ENCODE results near the gene CFL1.
A peak's percentile ranks its signal among the peaks of the same experiment; 100 is the strongest.

Gene CFL1

DNA sequence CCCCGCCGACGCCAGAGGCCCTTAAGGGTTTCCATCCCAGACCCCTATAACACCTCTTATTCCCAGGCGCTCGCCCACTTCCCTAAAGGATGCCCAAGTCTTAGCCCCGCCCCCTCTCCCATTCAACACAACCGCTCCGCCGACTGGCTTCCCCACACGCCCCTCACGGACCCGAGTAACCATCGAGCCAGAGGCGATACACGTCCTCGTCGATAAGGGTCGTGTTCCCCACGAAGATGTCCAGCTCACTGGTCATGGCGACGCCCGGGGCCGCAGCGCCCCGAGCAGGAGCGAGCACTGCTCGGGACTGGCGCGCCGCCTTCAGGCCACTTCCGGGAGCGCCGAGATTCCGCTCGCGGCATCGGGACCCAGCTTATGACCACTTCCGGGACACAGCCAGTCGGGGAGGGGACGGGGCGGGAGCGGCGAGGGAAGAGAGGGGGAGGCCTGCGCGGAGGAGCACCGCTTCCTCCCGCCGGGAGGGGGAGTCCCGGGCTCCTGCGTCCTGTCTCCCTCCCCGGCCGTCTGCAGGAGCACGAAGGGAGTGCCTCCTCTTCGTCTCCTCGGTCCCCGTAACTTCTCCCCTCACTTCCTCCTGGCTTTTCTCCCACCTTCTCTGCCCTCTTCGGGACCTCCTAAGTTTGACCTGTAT, 30.3 kb upstream of the CFL1 start, which contains the start of gene FIBP:
TSS of gene FIBP (minus strand) at position 309 of the 652 bp plus-strand sequence. CDS start at position 256, 53 bp downstream.
- DNase-seq (ENCODE audit: low read depth in 2 of 2) = peak; percentile 94

DNA sequence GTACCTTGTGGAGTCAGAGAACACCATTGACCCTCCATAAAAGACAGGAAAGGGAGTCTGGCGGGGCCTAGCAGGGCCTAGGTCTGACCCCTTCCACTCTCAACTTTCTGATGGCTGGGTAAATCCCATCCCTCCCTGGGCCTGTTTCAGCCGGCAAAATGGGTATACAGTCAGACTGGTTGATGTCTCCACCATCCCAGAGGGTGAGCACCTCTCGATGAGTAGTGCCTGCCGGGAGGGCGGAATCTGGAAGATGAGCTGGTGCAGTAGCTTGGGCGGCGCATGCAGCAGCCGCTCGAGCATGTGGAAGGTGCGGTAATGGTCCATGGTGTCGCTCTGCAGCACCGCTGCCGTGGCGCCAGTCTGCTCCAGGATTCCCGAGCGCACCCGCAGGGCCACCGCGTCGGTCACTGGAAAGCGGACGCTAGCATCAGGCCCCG, 29.8 kb upstream of the CFL1 start:
- no peak for DNase-seq (ENCODE audit: low read depth in 2 of 2)

DNA sequence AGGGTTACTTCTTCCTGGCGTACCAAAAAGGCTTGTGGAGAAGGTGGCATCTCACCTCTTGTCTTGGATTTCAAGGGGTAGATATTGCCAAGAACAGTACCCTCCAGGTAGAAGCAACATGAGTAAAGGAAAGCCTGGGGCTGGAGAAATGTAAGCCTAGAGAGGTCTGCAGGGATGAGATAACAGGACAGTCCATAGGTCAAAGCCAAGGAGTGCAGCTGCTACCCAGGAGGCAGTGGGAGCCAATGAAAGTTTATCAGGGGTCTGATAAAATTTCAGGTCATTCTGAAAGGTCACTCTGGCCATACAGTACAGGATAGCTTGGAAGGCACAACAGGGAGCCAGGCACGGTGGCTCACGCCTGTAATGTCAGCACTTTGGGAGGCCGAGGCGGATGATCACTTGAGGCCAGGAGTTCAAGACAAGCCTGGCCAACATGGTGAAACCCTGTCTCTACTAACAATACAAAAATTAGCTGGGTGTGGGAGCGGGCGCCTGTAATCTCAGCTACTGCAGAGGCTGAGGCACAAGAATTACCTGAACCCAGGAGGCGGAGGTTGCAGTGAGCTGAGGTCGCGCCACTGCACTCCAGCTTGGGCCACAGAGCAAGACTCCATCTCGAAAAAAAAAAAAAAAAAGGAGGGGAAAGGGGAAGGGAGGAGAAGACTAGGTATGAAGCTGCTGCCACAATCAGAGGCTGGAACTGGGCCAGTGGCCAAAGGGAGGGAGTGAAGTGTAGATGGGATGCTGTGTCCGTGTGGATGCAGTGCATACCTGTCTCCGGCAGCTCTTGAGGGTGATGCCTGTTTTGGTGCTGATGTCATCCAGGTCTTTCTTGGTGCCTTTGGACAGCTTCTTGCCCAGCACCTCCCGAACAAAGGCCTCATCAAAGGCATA, 29.1 kb upstream of the CFL1 start:
- no peak for DNase-seq (ENCODE audit: low read depth in 2 of 2)

DNA sequence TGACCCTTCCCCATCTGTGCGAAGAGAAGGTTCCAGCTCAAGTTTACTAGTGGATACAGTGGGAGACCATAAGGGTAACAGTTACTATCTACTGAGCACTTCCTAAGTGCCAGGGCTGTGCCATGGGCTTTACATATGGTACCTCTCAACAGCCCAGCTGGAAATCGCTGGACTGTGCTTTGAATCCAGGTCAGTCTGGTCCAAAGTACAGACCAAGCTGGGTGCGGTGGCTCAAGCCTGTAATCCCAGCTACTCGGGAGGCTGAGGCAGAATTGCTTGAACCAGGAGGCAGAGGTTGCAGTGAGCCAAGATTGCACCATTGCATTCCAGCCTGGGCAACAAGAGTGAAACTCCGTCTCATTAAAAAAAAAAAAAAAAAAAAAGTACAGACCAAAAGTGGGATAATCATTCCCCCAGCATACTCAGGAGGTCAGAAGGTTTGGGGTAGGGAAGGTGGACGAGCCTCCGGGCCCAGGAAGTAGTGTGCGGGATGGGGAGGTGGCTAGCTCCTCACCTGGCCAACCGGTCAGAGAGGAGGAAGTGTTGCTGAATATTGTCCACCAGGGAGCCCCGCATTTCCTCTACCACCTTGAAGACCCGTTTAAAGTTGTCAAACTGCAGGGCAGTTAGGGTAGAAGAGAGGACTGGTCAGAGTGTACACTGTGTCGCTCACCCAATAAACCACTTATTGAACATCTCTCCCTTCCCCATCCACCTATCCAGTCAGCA, 28.0 kb upstream of the CFL1 start:
- no peak for DNase-seq (ENCODE audit: low read depth in 2 of 2)

DNA sequence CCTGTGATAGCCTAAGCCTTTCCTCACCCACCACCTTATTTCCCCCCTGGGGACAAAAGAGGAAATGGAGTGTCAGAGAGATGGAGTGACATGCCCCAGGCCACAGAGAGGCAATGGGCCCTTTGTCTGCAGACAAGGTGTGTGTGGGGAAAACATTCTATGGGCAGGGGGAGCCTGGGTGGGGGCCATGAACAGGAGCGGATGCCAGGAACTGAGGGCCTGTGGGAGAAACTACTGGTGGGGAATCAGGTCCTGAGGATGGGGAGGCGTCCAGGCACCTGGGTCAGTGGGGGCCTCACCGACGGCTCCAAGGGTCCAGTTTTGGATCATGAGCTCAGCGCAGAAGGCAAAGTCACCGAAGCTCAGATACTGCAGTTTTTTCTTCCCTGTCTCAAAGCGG, 27.3 kb upstream of the CFL1 start:
- DNase-seq (ENCODE audit: low read depth in 2 of 2) = no peak

DNA sequence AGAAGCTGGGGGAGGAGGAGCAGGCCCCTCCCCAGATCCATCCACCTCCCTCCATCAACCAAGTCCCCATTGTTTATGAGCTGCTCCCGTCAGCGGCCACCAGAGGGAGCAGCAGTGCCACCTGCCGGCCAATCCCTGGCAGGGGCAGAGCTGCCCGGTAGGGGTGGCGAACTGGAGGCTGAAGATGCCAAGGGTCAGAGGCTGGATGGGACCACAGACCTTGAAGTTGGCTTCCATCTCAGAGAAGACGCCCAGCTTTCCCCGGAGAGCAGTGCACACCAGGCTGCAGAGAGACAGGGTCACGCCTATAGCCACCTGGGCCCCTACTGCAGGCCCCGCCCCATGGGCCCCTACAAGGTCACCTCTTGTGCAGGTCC, 26.7 kb upstream of the CFL1 start:
- DNase-seq (ENCODE audit: low read depth in 2 of 2) = peak in 1 of 2 donors; percentile 71

DNA sequence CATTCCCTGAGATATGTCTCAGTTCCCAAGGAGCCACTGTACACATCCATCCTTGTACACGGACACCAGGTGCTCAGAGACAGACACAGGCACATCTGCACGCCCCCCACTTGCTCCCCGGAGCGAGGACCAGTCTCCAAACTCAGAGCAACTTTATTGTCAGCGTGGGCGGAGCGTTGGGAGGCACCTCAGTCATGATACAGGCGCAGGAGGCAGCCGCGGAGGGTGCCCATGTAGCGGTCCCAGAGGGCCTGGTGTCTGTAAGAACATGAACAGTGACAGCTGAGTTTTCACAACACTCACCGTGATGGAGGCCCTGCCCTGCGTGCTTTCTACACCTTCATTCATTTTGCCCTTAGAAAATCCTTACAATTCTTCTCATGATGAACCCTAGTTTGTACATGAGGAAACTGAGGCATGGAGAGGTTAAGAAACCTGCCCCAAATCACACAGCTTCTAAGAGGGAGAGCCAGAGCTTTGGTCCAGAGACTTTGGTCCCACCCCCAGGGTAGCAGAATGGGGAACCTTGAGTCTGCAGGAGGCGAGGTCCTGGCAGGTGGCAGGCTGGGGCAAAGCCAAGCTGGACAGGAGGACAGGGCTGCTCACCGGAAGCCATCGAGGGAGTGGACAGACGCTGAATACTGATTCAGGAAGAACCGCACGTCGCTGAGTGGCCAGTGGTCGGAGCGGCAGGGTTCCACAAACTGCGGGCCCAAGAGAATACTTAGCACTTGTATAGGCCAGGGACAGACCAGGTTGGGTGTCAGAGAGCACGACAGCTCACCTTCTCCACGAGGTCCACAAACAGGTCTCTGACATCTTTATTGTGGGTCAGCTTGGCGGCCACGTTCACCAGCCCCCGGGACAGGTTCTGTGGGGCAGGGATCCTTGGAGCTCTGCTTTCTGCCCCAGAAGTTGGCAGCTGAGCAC, 26.1 kb upstream of the CFL1 start:
- DNase-seq (ENCODE audit: low read depth in 2 of 2) = no peak

DNA sequence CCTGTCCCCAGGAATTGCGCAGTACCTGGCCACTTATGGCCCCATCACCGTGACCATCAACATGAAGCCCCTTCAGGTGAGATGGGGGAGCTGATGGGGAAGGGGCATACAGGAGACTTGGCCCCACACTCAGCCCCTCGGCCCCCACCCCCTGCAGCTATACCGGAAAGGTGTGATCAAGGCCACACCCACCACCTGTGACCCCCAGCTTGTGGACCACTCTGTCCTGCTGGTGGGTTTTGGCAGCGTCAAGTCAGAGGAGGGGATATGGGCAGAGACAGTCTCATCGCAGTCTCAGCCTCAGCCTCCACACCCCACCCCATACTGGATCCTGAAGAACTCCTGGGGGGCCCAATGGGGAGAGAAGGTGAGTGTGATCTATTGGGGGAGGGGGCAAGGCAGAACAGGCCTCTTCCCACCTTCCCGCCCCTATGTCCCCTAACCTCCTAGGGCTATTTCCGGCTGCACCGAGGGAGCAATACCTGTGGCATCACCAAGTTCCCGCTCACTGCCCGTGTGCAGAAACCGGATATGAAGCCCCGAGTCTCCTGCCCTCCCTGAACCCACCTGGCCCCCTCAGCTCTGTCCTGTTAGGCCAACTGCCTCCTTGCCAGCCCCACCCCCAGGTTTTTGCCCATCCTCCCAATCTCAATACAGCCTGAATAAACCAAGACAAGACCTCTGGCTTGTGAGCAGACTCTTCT, 25.2 kb upstream of the CFL1 start:
- DNase-seq (ENCODE audit: low read depth in 2 of 2) = no peak

DNA sequence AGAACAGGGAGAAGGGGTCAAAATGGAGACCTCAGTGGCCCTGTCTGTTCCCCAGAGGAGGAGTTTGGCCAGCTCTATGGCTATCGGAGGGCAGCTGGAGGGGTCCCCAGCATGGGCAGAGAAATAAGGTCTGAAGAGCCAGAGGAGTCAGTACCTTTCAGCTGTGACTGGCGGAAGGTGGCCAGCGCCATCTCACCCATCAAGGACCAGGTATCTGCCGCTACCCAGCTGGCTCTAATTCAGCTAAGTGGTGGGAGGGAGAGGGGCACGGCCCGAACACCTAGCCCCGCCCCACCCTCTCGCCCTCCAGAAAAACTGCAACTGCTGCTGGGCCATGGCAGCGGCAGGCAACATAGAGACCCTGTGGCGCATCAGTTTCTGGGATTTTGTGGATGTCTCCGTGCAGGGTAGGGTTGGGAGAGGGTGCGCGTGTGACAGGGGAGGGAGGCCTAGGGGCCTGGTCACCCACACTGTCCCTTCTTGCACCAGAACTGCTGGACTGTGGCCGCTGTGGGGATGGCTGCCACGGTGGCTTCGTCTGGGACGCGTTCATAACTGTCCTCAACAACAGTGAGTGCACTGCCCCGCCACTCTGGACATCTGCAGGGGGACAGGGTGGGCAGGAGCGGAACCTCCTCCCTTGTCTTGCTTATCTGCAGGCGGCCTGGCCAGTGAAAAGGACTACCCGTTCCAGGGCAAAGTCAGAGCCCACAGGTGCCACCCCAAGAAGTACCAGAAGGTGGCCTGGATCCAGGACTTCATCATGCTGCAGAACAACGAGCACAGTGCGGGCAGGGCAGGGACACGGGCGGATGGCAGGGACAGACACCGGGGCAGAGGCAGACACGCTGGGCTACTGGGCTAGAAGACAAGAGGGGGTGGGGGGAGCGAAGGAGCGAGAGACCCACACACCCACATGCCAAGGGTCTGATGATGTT, 24.4 kb upstream of the CFL1 start:
- no peak for DNase-seq (ENCODE audit: low read depth in 2 of 2)

DNA sequence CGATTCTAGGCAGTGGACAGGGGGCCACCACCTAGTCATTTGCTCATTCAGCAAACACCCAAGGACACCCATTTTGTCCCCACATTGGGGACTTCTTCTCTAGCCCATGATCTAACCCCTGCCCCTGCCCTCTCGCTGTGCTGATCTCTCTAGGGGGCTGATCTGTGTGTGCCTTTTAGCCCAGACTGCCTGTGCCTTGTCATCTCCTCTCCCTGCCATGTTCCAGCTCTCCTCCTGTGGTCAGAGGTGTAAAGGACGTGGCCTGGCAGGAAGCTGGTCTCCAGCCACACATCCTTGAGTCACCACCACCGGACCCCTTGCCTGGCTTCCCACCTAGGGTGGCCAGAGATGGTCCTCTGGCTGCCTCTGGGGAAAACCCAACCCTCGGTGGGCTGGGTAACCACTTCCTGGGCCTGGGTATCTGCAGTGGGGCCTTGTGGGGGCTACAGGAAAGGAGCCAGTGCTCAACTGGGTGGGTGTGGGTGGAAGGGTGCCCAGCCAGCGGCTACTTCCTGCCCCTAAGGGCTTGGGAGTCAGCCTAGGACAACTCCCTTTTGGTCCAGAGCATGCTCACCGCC, 23.0 kb upstream of the CFL1 start:
- no peak for DNase-seq (ENCODE audit: low read depth in 2 of 2)

DNA sequence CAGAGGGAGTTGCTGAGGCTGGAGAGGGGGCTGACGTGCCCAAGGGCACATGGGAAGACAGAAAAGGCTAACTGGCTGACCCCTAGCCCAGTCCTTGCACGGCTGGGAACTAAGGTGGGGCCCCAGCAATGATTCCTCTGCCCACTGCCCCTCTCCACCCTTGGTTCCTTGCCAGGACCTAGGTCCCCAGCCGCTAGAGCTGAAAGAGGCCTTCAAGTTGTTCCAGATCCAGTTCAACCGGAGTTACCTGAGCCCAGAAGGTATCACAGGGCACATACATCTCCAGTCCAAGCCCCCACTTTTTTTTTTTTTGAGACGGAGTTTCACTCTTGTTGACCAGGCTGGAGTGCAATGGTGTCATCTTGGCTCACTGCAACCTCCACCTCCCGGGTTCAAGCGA, 22.0 kb upstream of the CFL1 start:
- no peak for DNase-seq (ENCODE audit: low read depth in 2 of 2)

DNA sequence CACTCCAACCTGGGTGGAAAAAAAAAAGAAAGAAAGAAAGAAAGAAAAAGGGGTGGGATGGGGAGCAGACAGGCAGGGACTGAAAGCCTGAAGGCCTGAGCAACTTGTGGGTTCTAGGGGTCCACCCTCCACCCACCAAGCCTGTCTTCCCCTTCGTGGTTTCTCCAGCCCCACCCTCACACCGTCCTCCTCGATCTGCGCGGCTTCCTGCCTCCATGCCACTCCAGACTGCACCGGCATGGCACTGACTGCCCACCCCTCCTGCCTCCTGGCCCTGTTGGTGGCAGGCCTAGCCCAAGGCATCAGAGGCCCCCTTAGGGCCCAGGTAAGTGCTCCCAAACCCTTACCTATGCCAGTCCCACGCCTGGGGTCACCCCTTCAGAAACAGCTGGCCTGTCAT, 21.6 kb upstream of the CFL1 start, which contains the start of gene CTSW:
TSS of gene CTSW (plus strand) at position 221 of the 400 bp plus-strand sequence. CDS start at position 239, 18 bp downstream.
- no peak for DNase-seq (ENCODE audit: low read depth in 2 of 2)

DNA sequence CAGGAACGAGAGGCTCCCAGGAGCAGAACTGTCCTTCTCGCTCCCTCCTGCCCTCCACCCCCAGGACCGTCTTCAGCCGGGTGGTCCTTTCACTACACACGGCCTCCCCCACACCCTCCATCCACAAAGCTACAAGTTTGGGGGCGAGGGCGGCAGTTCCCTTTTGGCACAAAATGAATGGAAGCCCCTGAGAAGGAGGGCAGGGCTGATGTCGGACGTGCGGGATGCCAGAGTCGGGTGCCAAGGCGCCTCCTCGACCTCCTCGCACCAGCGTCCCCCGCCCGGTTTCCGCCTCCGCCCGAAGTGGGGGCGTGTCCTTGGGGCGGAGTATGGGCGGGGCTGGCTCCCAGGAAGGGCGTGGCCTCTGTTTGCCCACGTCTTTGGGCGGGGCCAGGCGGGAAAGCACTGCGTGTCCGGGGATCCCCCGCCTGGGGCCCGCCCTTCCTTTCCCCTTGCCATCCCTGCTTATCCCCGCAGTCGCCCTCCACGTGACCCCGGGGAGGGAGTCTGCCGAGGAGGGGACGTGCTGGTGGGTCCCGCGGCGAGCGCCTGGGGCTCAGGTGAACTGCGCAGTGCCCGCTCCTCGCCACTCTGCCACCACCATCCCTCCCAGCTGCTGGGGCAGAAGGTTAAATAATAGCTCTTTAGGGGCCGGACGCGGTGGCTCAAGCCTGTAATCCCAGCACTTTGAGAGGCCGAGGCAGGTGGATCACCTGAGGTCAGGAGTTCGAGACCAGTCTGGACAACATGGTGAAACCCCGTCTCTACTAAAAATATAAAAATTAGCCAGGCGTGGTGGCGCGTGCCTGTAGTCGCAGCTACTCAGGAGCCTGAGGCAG, 15.6 kb upstream of the CFL1 start:
- DNase-seq (ENCODE audit: low read depth in 2 of 2) = peak; percentile 94 to 95

DNA sequence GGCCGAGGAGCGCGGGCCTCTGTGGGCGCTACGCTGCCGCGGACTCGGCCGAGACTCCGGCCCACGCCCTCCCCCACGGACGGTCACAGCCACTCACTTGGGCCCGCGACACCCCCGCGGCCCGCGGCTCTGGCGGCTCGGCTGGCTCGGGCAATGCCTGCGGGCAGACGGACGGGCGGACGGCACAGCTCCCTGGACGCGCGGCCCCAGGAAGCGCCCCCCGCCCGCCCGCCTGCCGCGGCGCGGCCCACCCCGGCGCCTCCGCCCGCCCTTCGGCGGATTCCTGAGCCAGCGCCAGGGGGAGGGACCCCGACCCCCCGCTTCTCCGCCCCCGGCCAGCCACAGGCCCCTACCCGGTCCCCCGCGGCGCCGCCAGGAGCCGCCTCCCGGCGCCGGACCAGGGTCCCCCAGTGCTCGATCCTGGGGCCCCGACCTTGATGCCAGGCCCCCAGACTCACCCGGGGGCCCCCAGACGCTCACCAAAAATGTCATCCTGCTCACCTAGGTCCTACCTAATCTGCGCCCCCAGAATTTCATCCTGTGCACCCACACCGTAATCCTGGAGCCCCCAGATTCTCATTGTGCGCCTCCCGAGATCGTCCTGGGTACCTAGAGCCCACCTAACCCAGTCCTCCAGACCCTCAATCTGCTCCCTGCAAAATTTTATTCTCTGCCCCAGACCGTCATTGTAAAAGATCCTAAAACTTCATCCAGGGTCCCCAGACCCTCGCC, 14.8 kb upstream of the CFL1 start, which contains the start of gene EFEMP2:
TSS of gene EFEMP2 (minus strand) at position 215 of the 732 bp plus-strand sequence. CDS start 446 bp downstream, outside the sequence.
- no peak for DNase-seq (ENCODE audit: low read depth in 2 of 2)

DNA sequence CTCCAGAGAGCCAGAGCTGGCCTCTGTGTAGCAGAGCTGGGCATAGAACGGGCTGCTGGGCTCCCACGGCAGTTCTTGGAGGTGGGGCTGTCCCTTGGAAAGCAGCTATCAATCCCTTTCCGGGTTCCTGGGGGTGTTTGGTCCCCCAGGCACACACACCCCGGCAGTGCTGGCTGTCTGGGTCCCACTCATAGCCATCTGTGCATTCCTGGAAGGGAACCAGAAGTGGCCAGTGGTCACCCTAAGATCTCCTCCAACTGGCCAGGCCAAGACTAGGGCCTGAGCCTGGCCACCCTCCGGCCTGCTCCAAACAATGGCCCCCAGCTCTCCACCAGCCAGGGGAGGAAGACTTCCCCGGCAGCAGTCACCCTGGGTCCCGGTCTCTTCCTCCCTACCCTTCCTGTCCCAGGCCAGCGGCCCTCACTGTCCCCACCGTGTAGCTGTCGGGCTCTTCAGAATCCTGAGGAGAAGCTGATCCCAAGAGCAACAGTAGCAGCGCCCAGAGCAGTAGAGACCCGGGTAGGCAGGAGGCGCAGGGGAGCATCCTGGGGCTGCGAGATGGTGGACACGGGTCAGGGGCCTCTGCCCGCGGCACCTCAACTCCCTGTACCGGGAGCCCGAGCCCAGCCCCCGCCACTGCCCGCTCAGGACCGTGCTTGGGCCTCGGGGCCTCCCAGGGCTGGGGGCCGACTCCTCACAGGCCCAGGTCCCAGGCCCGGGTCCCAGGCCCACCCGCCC, 14.0 kb upstream of the CFL1 start:
- no peak for DNase-seq (ENCODE audit: low read depth in 2 of 2)

All from activated CD4-positive, alpha-beta T cell treated with anti-CD3 and anti-CD28 coated beads for 24 hours (primary cell).